ENCODE data around the gene TLR10.
A peak's percentile ranks its signal among the peaks of the same experiment; 100 is the strongest.
"Not testable (repeated sequence)": the region's sequence is repeated elsewhere in the genome, so short reads cannot be mapped to it uniquely, and the experiment has no call there.

Gene TLR10

GRCh38 chr4:38800961-38801450 lies 18.2 kb upstream of the TLR10 start:
- no peak for DNase-seq (ENCODE audit: low read depth)

GRCh38 chr4:38800366-38800765 lies 17.6 kb upstream of the TLR10 start:
- DNase-seq (ENCODE audit: low read depth) = no peak

GRCh38 chr4:38795087-38795486 lies 12.3 kb upstream of the TLR10 start:
- no peak for DNase-seq (ENCODE audit: low read depth)

- no peak for DNase-seq (ENCODE audit: low read depth)
Observed at GRCh38 chr4:38794051-38794450, 11.3 kb upstream of the TLR10 start.

GRCh38 chr4:38791010-38791409 lies 8.2 kb upstream of the TLR10 start:
- DNase-seq (ENCODE audit: low read depth) = peak; percentile 2

- DNase-seq (ENCODE audit: low read depth) = peak; percentile 52
Observed at GRCh38 chr4:38788317-38788716, 5.5 kb upstream of the TLR10 start.

- DNase-seq (ENCODE audit: low read depth) = no peak
Observed at GRCh38 chr4:38787693-38788092, 4.9 kb upstream of the TLR10 start.

GRCh38 chr4:38785901-38786402 lies 3.2 kb upstream of the TLR10 start:
- no peak for DNase-seq (ENCODE audit: low read depth)

- DNase-seq (ENCODE audit: low read depth) = no peak
Observed at GRCh38 chr4:38785041-38785790, 2.4 kb upstream of the TLR10 start.

GRCh38 chr4:38784141-38784540 lies 1.4 kb upstream of the TLR10 start:
- no peak for DNase-seq (ENCODE audit: low read depth)

- no peak for DNase-seq (ENCODE audit: low read depth)
Observed at GRCh38 chr4:38783109-38783460, 295 bp upstream of the TLR10 start.

GRCh38 chr4:38781854-38782261 lies 932 bp downstream of the TLR10 start:
- no peak for DNase-seq (ENCODE audit: low read depth)

- no peak for DNase-seq (ENCODE audit: low read depth)
Observed at GRCh38 chr4:38780833-38781484, 1.8 kb downstream of the TLR10 start.

- no peak for DNase-seq (ENCODE audit: low read depth)
Observed at GRCh38 chr4:38779790-38780189, 3.0 kb downstream of the TLR10 start.

- not testable (repeated sequence) for DNase-seq (ENCODE audit: low read depth)
Observed at GRCh38 chr4:38777925-38778324, 4.9 kb downstream of the TLR10 start.

- DNase-seq (ENCODE audit: low read depth) = no peak
Observed at GRCh38 chr4:38775326-38775725, 7.5 kb downstream of the TLR10 start.

- DNase-seq (ENCODE audit: low read depth) = no peak
Observed at GRCh38 chr4:38774181-38774955, 8.4 kb downstream of the TLR10 start.

- DNase-seq (ENCODE audit: low read depth) = not testable (repeated sequence)
Observed at GRCh38 chr4:38770281-38770680, 12.5 kb downstream of the TLR10 start.

- DNase-seq (ENCODE audit: low read depth) = no peak
Observed at GRCh38 chr4:38769857-38770256, 12.9 kb downstream of the TLR10 start.

GRCh38 chr4:38769441-38769840 lies 13.3 kb downstream of the TLR10 start:
- no peak for DNase-seq (ENCODE audit: low read depth)

- peak; percentile 42 for DNase-seq (ENCODE audit: low read depth)
Observed at GRCh38 chr4:38768968-38769394, 13.8 kb downstream of the TLR10 start.

- DNase-seq (ENCODE audit: low read depth) = not testable (repeated sequence)
Observed at GRCh38 chr4:38766940-38767339, 15.8 kb downstream of the TLR10 start.

GRCh38 chr4:38765382-38765781 lies 17.4 kb downstream of the TLR10 start:
- DNase-seq (ENCODE audit: low read depth) = peak; percentile 45
